ENCODE results near the gene SLC9C1. TPM values are rescaled to one million over a fixed set of nuclear protein-coding genes. Genes with fewer than 3 reads are reported as not detected.

SLC9C1 gene
- total and polyA plus RNA-seq, 2 of the 4 experiments (the other 2 are of a cell fraction) = not detected

DNA sequence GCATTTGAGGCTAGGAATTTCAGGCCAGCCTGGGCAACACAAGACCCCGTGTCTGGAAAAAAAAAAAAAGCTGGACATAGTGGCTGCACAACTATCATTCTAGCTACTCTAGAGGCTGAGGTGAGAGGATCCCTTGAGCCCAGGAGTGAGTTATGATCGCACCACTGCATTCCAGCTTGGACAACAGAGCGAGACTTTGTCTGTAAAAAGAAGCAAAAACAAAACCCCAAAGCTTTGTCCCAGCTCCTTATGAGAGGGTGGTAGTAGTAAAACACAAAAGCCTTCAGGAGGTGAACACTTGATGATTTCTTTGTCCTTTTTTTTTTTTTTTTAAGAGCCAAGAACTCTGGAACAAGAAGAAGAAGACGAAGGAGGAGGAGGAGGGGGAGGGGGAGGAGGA, 37.8 kb upstream of the SLC9C1 start:
- Histone ChIP-seq H4K91ac (ENCODE audit: insufficient read depth, low read depth, low read length) (no peak overlapping the region), H3K23ac (ENCODE audit: low read depth, low read length) (no peak overlapping the region), H4K20me1 (ENCODE audit: insufficient read depth, low read length) (no peaks in the 10 kb centered on the region), H3K27me3 (ENCODE audit: control insufficient read depth, insufficient read depth, low read length) (peaks cover 6% of the 10 kb centered on the region; the same call in 1 of the 2 replicates), H3K9me3 (ENCODE audit: control insufficient read depth, insufficient read depth, low read length) (no peaks in the 10 kb centered on the region), H3K4me3 (ENCODE audit: insufficient read depth, low read depth, low read length) (no peak overlapping the region), H3K36me3 (ENCODE audit: control insufficient read depth, insufficient read depth, low read length) (no peaks in the 10 kb centered on the region), H2AFZ (replicated peaks; ENCODE audit: low read length, poor library complexity) (no peak overlapping the region), H2AK9ac (replicated peaks; ENCODE audit: low read depth, low read length, poor library complexity) (no peak overlapping the region), H3K27ac (ENCODE audit: insufficient read depth, low read length) (no peak overlapping the region), H3K56ac (ENCODE audit: extremely low read depth, insufficient read depth, low read length) (no peak overlapping the region), H3K4ac (ENCODE audit: low read depth, low read length) (no peak overlapping the region), H3K14ac (replicated peaks; ENCODE audit: low read depth, low read length) (no peak overlapping the region), H2BK5ac (ENCODE audit: low read depth, low read length, poor library complexity, severe bottlenecking) (no peak overlapping the region), H3K4me2 (ENCODE audit: low read depth, low read length) (no peak overlapping the region), H4K5ac (ENCODE audit: low read depth, low read length) (no peak overlapping the region), H3K9me1 (ENCODE audit: insufficient read depth, low read length) (no peaks in the 10 kb centered on the region), H2BK20ac (ENCODE audit: low read depth, low read length) (no peak overlapping the region), H3K9ac (ENCODE audit: low read depth, low read length) (no peak overlapping the region), H3K18ac (ENCODE audit: low read depth, low read length) (no peak overlapping the region), H2AK5ac (ENCODE audit: low read depth, low read length) (no peak overlapping the region), H3K4me1 (ENCODE audit: control insufficient read depth, insufficient read depth, low read length) (no peaks in the 10 kb centered on the region), H4K8ac (ENCODE audit: low read depth in 2 of 2, low read length in 2 of 2) (no peak overlapping the region), H3K79me1 (ENCODE audit: low read depth in 1 of 2, low read length in 2 of 2) (no peaks in the 10 kb centered on the region), H2BK15ac (ENCODE audit: low read depth, low read length) (no peak overlapping the region), H2BK120ac (ENCODE audit: low read depth, low read length) (no peak overlapping the region)
- ChIA-PET CTCF (interaction anchor here (0.6 to 1.2 kb wide), 3 partner anchors 9 to 176 kb away, joined by 4 to 7 read pairs (median 5); no protein-coding TSS in a partner anchor), POLR2A (ENCODE audit: unreplicated experiment) (no interaction called here)
- no CpG with 5 or more reads among the region's 4 CpGs for WGBS, 2 experiments (ENCODE audit: extremely low coverage in 2 of 2, insufficient read length in 1 of 2)
- TF ChIP-seq CEBPB (IDR thresholded peaks at IDR 0.05; ENCODE audit: low read depth, low read length) = no peak
- TF ChIP-seq RFX5 (IDR thresholded peaks at IDR 0.05; ENCODE audit: low read depth, low read length) = no peak
- no peak for TF ChIP-seq NFE2L2 (IDR thresholded peaks at IDR 0.05; ENCODE audit: low read depth, low read length)
- in situ Hi-C loops (cut with MboI; ENCODE audit: low sequenced_read_pairs) (loop anchor here (5.0 kb wide), 1 partner anchor 190 kb away; no protein-coding TSS in a partner anchor), dilution Hi-C loops (cut with HindIII; ENCODE audit: low sequenced_read_pairs, unreplicated experiment) (no loop called here), intact Hi-C loops (cut with micrococcal nuclease) (loop anchor here (2.0 kb wide), 1 partner anchor 61 kb away; no protein-coding TSS in a partner anchor)
- DNase-seq (no peak), ATAC-seq (ENCODE audit: low read depth) (no peak)
- no TSS peak for BruUV-seq (replicated peaks)

All from IMR-90 (cell line).